HepG2 (cell line): ENCODE results near the gene CEP78.

Experiments
- MXI1 ChIP-seq: IDR thresholded peaks from 3 replicates; pipeline ENCODE4 v1.6.1; 2012; ENCODE audit warnings: low read depth, low read length, inconsistent platforms, borderline replicate concordance
- TAF1 ChIP-seq: sonication (generic); formaldehyde crosslinking; IDR thresholded peaks from 2 replicates; pipeline ENCODE4 v1.4.0; 2020; ENCODE audit warnings: missing genetic modification reagents
- TF ChIP-seq, protein P1 (sequence below): sonication (generic); formaldehyde crosslinking; IDR thresholded peaks from 2 replicates; pipeline ENCODE4 v1.4.0; 2020; ENCODE audit warnings: low read depth, mild to moderate bottlenecking, missing genetic modification reagents
- TF ChIP-seq, protein P2 (sequence below): sonication (generic); formaldehyde crosslinking; IDR thresholded peaks from 2 replicates; pipeline ENCODE4 v1.5.0; 2020; ENCODE audit warnings: missing genetic modification reagents
- TF ChIP-seq, protein P3 (sequence below): sonication (generic); formaldehyde crosslinking; IDR thresholded peaks from 2 replicates; pipeline ENCODE4 v1.5.0; 2020; ENCODE audit warnings: mild to moderate bottlenecking, missing genetic modification reagents, moderate library complexity

DNA sequence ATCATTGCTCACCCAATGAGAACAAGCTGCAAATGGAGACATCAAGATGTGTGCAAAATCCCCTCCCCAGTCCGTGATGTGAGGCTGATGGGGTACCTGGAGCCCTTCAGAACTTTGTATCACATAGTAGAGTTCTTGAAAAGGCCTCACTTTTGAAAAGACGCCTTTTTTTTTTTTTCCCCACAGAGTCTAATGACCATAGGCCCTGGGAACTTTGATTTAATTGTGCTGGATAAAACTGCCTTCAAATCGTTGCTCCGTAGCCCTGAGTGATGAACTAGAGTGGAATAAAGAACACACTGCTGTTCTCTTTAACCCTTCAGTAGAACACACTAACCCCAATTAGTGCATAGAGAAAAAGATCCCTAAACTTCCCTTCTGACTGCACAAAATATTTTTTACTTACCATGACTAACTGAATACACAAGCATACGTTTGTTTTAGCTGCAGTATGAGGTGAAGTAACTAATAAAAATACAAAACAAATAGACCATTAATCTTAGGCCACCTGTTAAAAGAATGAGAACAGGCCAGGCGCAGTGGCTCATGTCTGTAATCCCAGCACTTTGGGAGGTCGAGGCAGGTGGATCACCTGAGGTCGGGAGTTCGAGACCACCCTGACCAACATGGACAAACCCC lies 76.1 kb downstream of the CEP78 start:
- no peak for TF ChIP-seq TAF1 (CRISPR knock-in tag)
- TF ChIP-seq MXI1 = no peak
- TF ChIP-seq, protein P1, sequence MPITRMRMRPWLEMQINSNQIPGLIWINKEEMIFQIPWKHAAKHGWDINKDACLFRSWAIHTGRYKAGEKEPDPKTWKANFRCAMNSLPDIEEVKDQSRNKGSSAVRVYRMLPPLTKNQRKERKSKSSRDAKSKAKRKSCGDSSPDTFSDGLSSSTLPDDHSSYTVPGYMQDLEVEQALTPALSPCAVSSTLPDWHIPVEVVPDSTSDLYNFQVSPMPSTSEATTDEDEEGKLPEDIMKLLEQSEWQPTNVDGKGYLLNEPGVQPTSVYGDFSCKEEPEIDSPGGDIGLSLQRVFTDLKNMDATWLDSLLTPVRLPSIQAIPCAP = no peak
- TF ChIP-seq, protein P2, sequence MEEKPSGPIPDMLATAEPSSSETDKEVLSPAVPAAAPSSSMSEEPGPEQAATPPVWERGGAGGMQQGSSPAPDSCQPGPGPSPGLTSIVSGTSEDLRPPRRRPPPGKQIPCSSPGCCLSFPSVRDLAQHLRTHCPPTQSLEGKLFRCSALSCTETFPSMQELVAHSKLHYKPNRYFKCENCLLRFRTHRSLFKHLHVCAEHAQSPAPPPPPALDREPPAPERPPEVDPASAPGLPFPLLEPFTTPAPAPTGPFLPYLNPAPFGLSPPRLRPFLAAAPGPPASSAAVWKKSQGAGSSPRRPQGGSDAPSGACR (CRISPR knock-in tag) = no peak
- TF ChIP-seq, protein P3, sequence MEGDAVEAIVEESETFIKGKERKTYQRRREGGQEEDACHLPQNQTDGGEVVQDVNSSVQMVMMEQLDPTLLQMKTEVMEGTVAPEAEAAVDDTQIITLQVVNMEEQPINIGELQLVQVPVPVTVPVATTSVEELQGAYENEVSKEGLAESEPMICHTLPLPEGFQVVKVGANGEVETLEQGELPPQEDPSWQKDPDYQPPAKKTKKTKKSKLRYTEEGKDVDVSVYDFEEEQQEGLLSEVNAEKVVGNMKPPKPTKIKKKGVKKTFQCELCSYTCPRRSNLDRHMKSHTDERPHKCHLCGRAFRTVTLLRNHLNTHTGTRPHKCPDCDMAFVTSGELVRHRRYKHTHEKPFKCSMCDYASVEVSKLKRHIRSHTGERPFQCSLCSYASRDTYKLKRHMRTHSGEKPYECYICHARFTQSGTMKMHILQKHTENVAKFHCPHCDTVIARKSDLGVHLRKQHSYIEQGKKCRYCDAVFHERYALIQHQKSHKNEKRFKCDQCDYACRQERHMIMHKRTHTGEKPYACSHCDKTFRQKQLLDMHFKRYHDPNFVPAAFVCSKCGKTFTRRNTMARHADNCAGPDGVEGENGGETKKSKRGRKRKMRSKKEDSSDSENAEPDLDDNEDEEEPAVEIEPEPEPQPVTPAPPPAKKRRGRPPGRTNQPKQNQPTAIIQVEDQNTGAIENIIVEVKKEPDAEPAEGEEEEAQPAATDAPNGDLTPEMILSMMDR (CRISPR knock-in tag) = no peak
